ENCODE data around the gene PALD1.

- no peak for TF ChIP-seq CTCF (IDR thresholded peaks at IDR 0.05; ENCODE audit: insufficient read depth, low read length)
- peak; percentile 92 for TF ChIP-seq POLR2AphosphoS5 (IDR thresholded peaks at IDR 0.05; ENCODE audit: low read depth)
- TF ChIP-seq REST (IDR thresholded peaks at IDR 0.05; ENCODE audit: insufficient replicate concordance, low read depth), result no peak
- peak; percentile 46; the same call in 1 of the 2 replicates for TF ChIP-seq SPI1 (IDR thresholded peaks at IDR 0.05; ENCODE audit: borderline replicate concordance, low read depth)
These were observed 114.4 kb downstream of the PALD1 start for GRCh38 chr10:70592746-70593512.

Data from HL-60 (cell line).